ENCODE data around the gene OMA1.
"Not testable (repeated sequence)": the region's sequence is repeated elsewhere in the genome, so short reads cannot be mapped to it uniquely, and the experiment has no call there.

Gene OMA1

DNA sequence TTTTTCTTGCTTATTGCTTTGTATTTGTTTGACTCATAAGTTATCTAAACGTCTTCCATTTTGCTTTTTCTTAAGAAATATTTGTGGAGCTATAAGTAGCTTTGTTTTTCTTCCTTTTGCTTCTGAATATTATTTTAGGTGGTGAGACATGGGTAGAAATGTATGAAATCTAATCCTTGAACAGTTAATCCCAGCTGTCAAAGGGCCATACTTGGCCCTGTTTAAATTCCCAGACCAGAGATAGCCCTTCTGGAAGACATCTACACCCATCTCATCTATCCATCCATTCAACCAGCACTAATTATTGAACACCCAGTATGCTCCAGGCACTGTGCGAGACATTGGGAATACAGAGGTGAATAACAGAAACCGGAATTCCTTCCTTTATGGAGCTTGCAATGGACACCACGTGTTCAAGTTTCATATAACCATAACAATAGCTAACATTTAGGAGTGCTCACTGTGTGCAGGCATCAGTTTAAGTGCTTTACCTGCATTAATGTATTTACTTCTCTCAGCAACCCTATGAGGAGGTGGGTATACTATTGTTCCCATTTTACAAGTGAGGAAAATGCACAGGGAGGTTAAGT lies 21.8 kb upstream of the OMA1 start:
- H3K36me3 ChIP-seq (ENCODE audit: insufficient read depth, insufficient read length, low read length) = no peaks in the 10 kb centered on the region
- H3K27me3 ChIP-seq (ENCODE audit: insufficient read depth, insufficient read length) = no peaks in the 10 kb centered on the region
- H3K4me3 ChIP-seq (ENCODE audit: insufficient read length, low read depth) = no peak overlapping the region
- H3K9ac ChIP-seq (ENCODE audit: insufficient read length, low read depth) = no peak overlapping the region
- TF ChIP-seq SUZ12 (IDR thresholded peaks at IDR 0.05; ENCODE audit: extremely low read depth, insufficient read depth, insufficient read length) (no peak), ZNF274 (IDR thresholded peaks at IDR 0.05; ENCODE audit: low read depth, low read length) (no peak), YY1 (IDR thresholded peaks at IDR 0.05; ENCODE audit: insufficient read depth, insufficient read length) (no peak)
- H3K4me1 ChIP-seq (ENCODE audit: insufficient read depth, insufficient read length) = no peaks in the 10 kb centered on the region
- H3K9me3 ChIP-seq (ENCODE audit: insufficient read depth, low read length) = no peaks in the 10 kb centered on the region
- DNase-seq (ENCODE audit: low read depth, low spot score) = no peak

- Histone ChIP-seq H3K36me3 (ENCODE audit: insufficient read depth, insufficient read length, low read length) (no peaks in the 10 kb centered on the region), H3K4me1 (ENCODE audit: insufficient read depth, insufficient read length) (no peaks in the 10 kb centered on the region), H3K9ac (ENCODE audit: insufficient read length, low read depth) (no peak overlapping the region), H3K4me3 (ENCODE audit: insufficient read length, low read depth) (no peak overlapping the region), H3K9me3 (ENCODE audit: insufficient read depth, low read length) (no peaks in the 10 kb centered on the region), H3K27me3 (ENCODE audit: insufficient read depth, insufficient read length) (no peaks in the 10 kb centered on the region)
- TF ChIP-seq ZNF274 (IDR thresholded peaks at IDR 0.05; ENCODE audit: low read depth, low read length) (no peak), YY1 (IDR thresholded peaks at IDR 0.05; ENCODE audit: insufficient read depth, insufficient read length) (no peak), SUZ12 (IDR thresholded peaks at IDR 0.05; ENCODE audit: extremely low read depth, insufficient read depth, insufficient read length) (no peak)
- DNase-seq (ENCODE audit: low read depth, low spot score) = no peak
Measured at GRCh38 chr1:58566339-58566738, 19.8 kb upstream of the OMA1 start.

- DNase-seq (ENCODE audit: low read depth, low spot score); H3K9ac ChIP-seq (ENCODE audit: insufficient read length, low read depth); H3K27me3 ChIP-seq (ENCODE audit: insufficient read depth, insufficient read length); H3K36me3 ChIP-seq (ENCODE audit: insufficient read depth, insufficient read length, low read length); H3K4me1 ChIP-seq (ENCODE audit: insufficient read depth, insufficient read length); H3K4me3 ChIP-seq (ENCODE audit: insufficient read length, low read depth); H3K9me3 ChIP-seq (ENCODE audit: insufficient read depth, low read length): not testable (repeated sequence)
Measured at GRCh38 chr1:58563715-58564114, 17.2 kb upstream of the OMA1 start.

DNA sequence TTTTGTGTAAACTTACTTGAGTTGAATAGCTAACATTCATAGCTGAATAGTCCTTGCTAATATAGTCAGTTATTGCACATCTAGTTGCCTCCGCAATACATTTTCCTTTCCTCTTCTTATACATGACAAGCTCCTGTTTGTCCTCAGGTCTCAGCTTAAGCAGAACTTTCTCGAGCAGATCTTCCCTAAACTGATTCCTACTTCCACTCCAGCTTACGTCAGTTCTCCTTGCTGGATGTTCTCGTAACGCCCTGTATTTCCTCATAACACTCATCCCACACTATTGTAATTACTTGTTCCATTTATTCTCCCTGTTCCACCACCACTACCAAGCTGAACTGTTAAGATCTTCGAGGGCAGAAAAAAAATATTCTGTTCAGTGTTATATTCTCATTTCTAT lies 15.1 kb upstream of the OMA1 start:
- H3K4me1 ChIP-seq (ENCODE audit: insufficient read depth, insufficient read length) = no peaks in the 10 kb centered on the region
- TF ChIP-seq YY1 (IDR thresholded peaks at IDR 0.05; ENCODE audit: insufficient read depth, insufficient read length) (no peak), SUZ12 (IDR thresholded peaks at IDR 0.05; ENCODE audit: extremely low read depth, insufficient read depth, insufficient read length) (no peak), ZNF274 (IDR thresholded peaks at IDR 0.05; ENCODE audit: low read depth, low read length) (no peak)
- H3K9ac ChIP-seq (ENCODE audit: insufficient read length, low read depth) = no peak overlapping the region
- H3K27me3 ChIP-seq (ENCODE audit: insufficient read depth, insufficient read length) = no peaks in the 10 kb centered on the region
- H3K36me3 ChIP-seq (ENCODE audit: insufficient read depth, insufficient read length, low read length) = no peaks in the 10 kb centered on the region
- no peak for DNase-seq (ENCODE audit: low read depth, low spot score)
- no peak overlapping the region for H3K4me3 ChIP-seq (ENCODE audit: insufficient read length, low read depth)
- H3K9me3 ChIP-seq (ENCODE audit: insufficient read depth, low read length) = peaks cover 6% of the 10 kb centered on the region

DNA sequence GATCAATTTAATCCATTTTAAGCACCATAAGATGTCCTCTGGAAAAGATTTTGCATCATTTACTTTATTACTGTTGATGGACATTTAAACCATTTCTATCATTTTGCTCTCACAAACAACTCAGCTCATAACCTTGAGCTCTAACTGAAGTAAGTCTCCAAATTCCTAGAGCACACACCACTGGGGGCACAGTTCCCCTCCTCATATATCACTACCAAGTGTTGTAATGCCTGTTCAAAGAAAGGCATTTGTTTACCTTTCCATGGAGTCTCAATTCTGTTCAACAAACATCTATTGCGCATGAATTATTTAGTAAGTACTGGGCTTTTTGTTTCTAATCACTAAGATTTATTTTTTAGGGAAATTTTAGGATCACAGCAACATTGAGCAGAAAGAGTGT lies 8.9 kb upstream of the OMA1 start:
- Histone ChIP-seq H3K4me1 (ENCODE audit: insufficient read depth, insufficient read length) (no peaks in the 10 kb centered on the region), H3K36me3 (ENCODE audit: insufficient read depth, insufficient read length, low read length) (no peaks in the 10 kb centered on the region), H3K4me3 (ENCODE audit: insufficient read length, low read depth) (no peak overlapping the region), H3K9me3 (ENCODE audit: insufficient read depth, low read length) (peaks cover 6% of the 10 kb centered on the region), H3K9ac (ENCODE audit: insufficient read length, low read depth) (no peak overlapping the region), H3K27me3 (ENCODE audit: insufficient read depth, insufficient read length) (no peaks in the 10 kb centered on the region)
- DNase-seq (ENCODE audit: low read depth, low spot score) = no peak
- TF ChIP-seq SUZ12 (IDR thresholded peaks at IDR 0.05; ENCODE audit: extremely low read depth, insufficient read depth, insufficient read length) = no peak
- TF ChIP-seq YY1 (IDR thresholded peaks at IDR 0.05; ENCODE audit: insufficient read depth, insufficient read length) = no peak
- no peak for TF ChIP-seq ZNF274 (IDR thresholded peaks at IDR 0.05; ENCODE audit: low read depth, low read length)

DNA sequence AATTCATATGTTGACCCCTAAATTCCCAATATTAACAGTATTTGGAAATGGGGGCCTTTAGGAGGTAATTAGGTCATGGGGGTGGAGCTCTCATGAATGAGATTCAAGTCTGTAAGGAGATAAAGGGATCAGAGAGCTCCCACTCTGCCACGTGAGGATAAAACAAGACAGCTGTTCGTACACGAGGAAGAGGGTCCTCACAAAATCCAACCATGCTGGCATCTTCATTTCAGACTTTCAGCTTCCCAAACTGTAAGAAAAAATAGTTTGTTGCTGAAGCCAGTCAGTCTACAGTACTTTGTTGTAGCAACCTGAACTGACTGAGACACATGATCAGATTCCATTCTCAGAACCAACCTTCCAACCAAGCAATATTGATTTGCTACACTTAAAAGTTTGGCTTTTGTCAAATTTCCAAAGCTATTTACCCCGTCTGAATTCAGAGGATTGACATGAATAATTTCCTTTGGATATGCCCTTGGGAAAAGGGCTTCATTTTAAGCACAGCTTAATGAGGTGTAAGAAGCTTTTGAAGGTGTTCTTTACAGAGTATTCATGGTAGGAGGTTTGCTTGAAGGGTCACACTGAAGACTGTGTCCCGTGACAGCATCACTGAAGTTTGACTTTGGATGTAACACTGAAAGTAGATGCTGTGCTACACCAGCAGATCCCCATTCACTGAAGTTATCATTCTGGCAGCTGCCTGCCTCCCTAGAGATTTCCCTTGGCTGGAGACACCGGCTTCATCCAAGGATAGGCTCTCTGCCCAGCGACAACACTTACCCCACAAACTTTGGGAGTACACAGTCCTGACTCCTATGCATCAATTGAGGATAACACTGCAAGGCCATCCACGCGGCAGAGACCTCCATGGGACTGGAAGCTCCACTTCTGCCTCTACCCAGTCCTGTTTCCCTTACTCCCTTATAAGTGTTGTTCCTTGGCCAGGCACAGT lies 4.9 kb upstream of the OMA1 start:
- no peaks in the 10 kb centered on the region for H3K9me3 ChIP-seq (ENCODE audit: insufficient read depth, low read length)
- no peak for TF ChIP-seq ZNF274 (IDR thresholded peaks at IDR 0.05; ENCODE audit: low read depth, low read length)
- TF ChIP-seq SUZ12 (IDR thresholded peaks at IDR 0.05; ENCODE audit: extremely low read depth, insufficient read depth, insufficient read length) = no peak
- no peak for TF ChIP-seq YY1 (IDR thresholded peaks at IDR 0.05; ENCODE audit: insufficient read depth, insufficient read length)
- no peak overlapping the region for H3K4me3 ChIP-seq (ENCODE audit: insufficient read length, low read depth)
- no peaks in the 10 kb centered on the region for H3K4me1 ChIP-seq (ENCODE audit: insufficient read depth, insufficient read length)
- no peaks in the 10 kb centered on the region for H3K27me3 ChIP-seq (ENCODE audit: insufficient read depth, insufficient read length)
- no peak overlapping the region for H3K9ac ChIP-seq (ENCODE audit: insufficient read length, low read depth)
- no peaks in the 10 kb centered on the region for H3K36me3 ChIP-seq (ENCODE audit: insufficient read depth, insufficient read length, low read length)
- DNase-seq (ENCODE audit: low read depth, low spot score) = no peak

GRCh38 chr1:58549291-58549690 lies 2.8 kb upstream of the OMA1 start:
- not testable (repeated sequence) for H3K27me3 ChIP-seq (ENCODE audit: insufficient read depth, insufficient read length); H3K9me3 ChIP-seq (ENCODE audit: insufficient read depth, low read length); DNase-seq (ENCODE audit: low read depth, low spot score); H3K4me1 ChIP-seq (ENCODE audit: insufficient read depth, insufficient read length); H3K4me3 ChIP-seq (ENCODE audit: insufficient read length, low read depth); H3K36me3 ChIP-seq (ENCODE audit: insufficient read depth, insufficient read length, low read length); H3K9ac ChIP-seq (ENCODE audit: insufficient read length, low read depth)
